ENCODE data around the gene PRKAR1B.

Gene PRKAR1B

DNA sequence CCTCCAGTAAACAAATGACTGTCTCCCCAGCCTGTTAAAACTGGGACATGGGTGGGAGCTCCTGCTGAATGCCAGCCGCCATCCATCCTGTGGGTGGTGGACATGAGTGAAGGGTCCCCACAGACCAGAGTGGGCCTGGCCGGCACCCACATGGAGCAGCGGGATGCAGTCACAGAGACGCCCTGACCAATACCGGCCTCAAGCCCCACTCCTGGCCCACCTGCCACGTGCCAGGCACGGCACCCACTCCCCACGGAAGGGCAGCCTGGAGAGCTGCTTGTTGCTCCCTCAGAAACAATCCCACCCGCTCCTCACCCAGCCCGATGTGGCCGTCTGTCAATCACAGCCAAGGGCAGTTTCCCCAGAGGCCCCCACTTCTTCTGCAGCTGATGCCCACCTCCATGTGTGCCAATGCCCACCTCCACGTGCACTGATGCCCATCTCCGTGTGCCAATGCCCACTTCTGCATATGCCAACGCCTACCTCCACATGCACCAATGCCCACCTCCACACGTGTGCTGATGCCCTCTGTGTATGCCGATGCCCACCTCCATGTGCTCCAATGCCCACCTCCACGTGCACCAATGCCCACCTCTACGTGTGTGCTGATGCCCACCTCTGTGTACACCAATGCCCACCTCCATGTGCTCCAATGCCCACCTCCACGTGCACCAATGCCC, 43.4 kb downstream of the PRKAR1B start:
- no peak overlapping the region for H3K27ac ChIP-seq
- TF ChIP-seq, protein P1, sequence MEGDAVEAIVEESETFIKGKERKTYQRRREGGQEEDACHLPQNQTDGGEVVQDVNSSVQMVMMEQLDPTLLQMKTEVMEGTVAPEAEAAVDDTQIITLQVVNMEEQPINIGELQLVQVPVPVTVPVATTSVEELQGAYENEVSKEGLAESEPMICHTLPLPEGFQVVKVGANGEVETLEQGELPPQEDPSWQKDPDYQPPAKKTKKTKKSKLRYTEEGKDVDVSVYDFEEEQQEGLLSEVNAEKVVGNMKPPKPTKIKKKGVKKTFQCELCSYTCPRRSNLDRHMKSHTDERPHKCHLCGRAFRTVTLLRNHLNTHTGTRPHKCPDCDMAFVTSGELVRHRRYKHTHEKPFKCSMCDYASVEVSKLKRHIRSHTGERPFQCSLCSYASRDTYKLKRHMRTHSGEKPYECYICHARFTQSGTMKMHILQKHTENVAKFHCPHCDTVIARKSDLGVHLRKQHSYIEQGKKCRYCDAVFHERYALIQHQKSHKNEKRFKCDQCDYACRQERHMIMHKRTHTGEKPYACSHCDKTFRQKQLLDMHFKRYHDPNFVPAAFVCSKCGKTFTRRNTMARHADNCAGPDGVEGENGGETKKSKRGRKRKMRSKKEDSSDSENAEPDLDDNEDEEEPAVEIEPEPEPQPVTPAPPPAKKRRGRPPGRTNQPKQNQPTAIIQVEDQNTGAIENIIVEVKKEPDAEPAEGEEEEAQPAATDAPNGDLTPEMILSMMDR (conservative IDR thresholded peaks at IDR 0.05): no peak

DNA sequence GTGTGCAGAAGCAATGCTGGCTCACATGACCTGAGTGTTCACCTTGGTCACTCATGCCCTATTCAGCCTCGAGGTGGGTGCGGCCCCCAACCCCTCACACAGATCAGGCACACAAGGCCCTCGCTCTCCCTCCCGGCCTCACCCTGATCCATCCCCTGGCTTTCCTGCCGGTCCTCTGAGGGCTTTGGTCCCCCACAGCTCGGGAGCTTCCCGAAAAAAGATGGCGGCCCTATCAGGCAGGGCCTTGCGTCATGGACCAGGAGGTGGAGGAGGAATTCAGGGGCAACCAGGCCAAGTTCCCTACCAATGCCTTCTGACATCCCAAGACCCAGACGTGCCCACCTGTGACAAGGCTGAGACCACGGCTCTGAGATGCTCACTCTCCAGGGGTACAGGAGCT, 44.3 kb downstream of the PRKAR1B start:
- TF ChIP-seq, protein P1 (conservative IDR thresholded peaks at IDR 0.05): no peak
- no peak overlapping the region for H3K27ac ChIP-seq

DNA sequence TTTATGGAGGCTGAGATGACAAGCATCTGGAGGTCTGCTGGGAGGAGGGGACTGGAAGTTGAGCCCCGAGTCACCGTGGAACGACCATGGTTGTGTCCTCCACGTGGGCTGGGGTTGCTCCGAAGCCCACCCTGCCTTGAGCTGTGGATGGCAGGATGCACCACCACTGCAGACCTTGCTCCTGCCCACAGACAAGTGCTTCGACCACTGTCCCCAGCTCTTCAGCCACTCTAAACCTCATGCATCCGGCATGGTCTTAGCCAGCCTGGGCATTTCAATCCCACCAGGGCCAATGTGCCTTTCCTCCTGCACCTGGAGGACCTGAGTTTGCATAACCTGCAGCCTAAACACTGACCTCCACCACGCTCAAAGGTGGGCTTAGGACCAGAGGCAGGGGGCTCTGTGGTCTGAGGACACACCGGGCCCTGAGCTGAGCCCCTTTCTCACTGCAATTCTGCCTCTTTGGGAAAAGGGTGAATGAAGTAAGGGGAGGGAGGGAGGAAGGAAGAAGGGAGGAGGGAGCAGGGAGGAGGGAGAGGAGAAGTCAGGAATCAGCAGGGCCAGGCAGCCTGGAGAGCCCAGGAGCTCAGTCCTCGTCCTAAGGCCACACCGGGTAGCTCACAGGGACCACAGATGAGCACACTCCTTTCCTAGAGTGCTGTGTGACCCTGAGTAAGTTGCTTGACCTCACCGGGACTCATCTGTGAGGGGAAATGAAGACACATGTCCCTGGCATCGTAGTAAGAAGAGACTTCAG, 45.4 kb downstream of the PRKAR1B start:
- H3K27ac ChIP-seq: no peak overlapping the region
- TF ChIP-seq, protein P1 (conservative IDR thresholded peaks at IDR 0.05): no peak

DNA sequence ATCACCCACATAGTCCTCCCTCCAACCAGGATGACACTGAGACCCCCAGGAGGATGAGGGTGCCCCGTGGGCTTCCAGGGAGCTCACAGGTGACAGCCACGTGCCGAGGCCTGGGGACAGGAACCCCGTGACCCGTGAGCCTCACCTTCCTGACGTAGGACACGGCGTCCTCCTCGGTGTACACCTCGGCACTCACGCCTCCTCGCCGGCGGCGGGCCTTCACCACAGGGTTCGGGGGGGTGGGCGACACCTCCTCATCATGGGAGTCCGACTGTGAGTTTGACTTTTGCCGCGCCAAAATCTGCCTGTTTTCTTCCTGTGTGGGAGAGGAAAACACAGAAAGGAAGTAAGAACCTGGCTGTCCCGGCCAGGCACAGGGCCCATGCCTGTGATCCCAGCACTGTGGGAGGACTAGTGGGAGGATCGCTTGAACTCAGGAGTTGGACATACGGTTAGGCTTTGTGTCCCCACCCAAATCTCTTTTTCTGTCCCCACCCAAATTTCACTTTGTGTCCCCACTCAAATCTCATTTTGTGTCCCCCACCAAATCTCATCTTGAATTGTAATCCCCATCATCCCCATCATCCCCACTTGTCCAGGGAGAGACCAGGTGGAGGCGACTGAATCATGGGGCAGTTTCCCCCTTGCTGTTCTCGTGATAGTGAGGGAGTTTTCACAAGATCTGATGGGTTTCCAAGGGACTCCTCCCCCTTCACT, 46.5 kb downstream of the PRKAR1B start:
- TF ChIP-seq, protein P1 (conservative IDR thresholded peaks at IDR 0.05): no peak
- H3K27ac ChIP-seq: no peak overlapping the region

DNA sequence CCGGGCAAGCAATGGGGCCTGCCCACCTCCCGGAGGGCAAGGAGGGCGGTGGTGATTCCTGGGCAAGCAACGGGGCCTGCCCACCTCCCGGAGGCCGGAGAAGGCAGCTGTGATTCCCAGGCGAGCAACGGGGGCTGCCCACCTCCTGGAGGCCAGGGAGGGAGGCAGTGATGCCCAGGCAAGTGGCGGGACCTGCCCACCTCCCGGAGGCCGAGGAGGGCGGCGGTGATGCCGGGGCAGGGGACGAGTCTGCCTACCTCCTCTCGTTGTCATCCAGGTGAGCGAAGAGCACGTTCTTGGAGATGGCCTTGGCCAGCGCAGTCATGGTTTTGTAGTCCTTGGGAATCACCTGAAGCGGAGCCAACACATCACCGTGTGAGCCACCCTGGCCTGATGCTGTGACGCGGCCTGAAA, 50.1 kb downstream of the PRKAR1B start:
- H3K27ac ChIP-seq: no peak overlapping the region
- TF ChIP-seq, protein P1 (conservative IDR thresholded peaks at IDR 0.05): no peak

DNA sequence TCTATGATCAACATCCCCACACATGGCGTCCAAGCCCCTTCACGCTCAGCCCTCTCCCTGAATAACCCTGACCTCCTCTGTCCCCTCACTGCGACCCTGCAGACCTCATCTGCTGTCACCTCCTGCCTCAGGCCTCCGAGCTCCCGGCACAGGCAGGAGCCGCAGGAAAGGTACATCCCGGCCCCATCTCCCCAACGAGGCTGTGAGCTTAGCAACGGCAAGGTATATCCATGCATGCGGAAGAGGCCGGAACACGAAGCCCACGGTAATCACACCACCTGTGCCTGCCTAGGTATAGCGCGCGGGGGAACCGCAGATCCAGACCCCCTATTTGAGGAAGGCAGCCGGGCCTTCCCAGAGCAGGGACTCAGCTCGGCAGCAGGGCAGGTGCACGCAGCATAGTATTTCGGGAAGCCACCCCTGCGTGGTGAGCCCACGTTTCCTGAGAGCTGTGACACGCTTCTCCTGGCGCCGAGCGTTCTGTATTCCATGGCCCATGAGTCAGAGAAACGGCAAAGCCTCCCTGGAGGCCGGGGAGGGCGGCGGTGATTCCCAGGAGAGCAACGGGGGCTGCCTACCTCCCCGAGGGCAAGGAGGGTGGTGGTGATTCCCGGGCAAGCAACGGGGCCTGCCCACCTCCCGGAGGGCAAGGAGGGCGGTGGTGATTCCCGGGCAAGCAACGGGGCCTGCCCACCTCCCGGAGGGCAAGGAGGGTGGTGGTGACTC, 50.7 kb downstream of the PRKAR1B start:
- TF ChIP-seq, protein P1 (conservative IDR thresholded peaks at IDR 0.05): no peak
- no peak overlapping the region for H3K27ac ChIP-seq
